ENCODE data around the gene PYM1. TPM values are rescaled to one million over a fixed set of nuclear protein-coding genes. Genes with fewer than 3 reads are reported as not detected.

The PYM1 gene
- total RNA-seq, 1 experiment from 2014 or later: 94.2 TPM

- H3K36me3 ChIP-seq (replicated peaks; ENCODE audit: control insufficient read depth, insufficient read depth, low read length): no peaks in the 10 kb centered on the region
- H3K27me3 ChIP-seq (ENCODE audit: control insufficient read depth, insufficient read depth, low read length): no peaks in the 10 kb centered on the region
- no peak overlapping the region for H3K4me3 ChIP-seq (ENCODE audit: insufficient read depth, low read depth, low read length)
- DNase-seq: no peak
Measured at GRCh38 chr12:55861871-55862270, 65.8 kb downstream of the PYM1 start.

DNA sequence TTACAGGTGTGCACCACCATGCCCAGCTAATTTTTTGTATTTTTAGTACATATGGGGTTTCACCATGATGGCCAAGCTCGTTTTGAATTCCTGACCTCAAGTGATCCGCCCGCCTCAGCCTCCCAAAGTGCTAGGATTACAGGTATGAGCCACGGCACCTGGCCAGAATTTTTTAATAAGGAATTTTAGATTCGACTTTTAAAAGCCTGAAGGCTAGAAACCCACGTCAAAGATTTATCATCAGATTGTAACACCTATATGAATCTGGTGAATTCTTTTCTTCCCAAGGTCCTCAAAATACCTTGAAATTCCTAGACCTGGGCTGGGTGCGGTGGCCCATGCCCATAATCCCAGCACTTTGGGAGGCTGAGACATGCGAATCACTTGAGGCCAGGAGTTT, 66.3 kb downstream of the PYM1 start:
- Histone ChIP-seq H3K4me3 (ENCODE audit: insufficient read depth, low read depth, low read length) (no peak overlapping the region), H3K27me3 (ENCODE audit: control insufficient read depth, insufficient read depth, low read length) (no peaks in the 10 kb centered on the region), H3K36me3 (replicated peaks; ENCODE audit: control insufficient read depth, insufficient read depth, low read length) (no peaks in the 10 kb centered on the region)
- no peak for DNase-seq

- Histone ChIP-seq H3K27me3 (ENCODE audit: control insufficient read depth, insufficient read depth, low read length) (no peaks in the 10 kb centered on the region), H3K36me3 (replicated peaks; ENCODE audit: control insufficient read depth, insufficient read depth, low read length) (no peaks in the 10 kb centered on the region), H3K4me3 (ENCODE audit: insufficient read depth, low read depth, low read length) (no peak overlapping the region)
- no peak for DNase-seq
Measured at GRCh38 chr12:55852740-55853139, 75.0 kb downstream of the PYM1 start.

Other genes starting within 250 kb of the PYM1 start
- gene ITGA7, start 220.0 kb downstream of the PYM1 start, total RNA-seq (2014; rRNA removed; shearing (Covaris generic)): 38.0 and 46.1 TPM in 2 replicates
- 59.6 and 76.9 TPM in 2 replicates for gene BLOC1S1, start 211.8 kb downstream of the PYM1 start, total RNA-seq (2014; rRNA removed; shearing (Covaris generic))
- 2.1 and 4.2 TPM in 2 replicates for gene RDH5, start 207.5 kb downstream of the PYM1 start, total RNA-seq (2014; rRNA removed; shearing (Covaris generic))
- 314 and 321 TPM in 2 replicates for gene CD63, start 198.9 kb downstream of the PYM1 start, total RNA-seq (2014; rRNA removed; shearing (Covaris generic))
- gene GDF11, start 184.8 kb downstream of the PYM1 start, total RNA-seq (2014; rRNA removed; shearing (Covaris generic)): 11.1 and 13.7 TPM in 2 replicates
- gene SARNP, start 110.2 kb downstream of the PYM1 start, total RNA-seq (2014; rRNA removed; shearing (Covaris generic)): 99.1 and 119 TPM in 2 replicates
- gene ORMDL2, start 109.9 kb downstream of the PYM1 start, total RNA-seq (2014; rRNA removed; shearing (Covaris generic)): 10.6 and 18.3 TPM in 2 replicates
- 30.1 and 35.1 TPM in 2 replicates for gene DNAJC14, start 98.3 kb downstream of the PYM1 start, total RNA-seq (2014; rRNA removed; shearing (Covaris generic))
- 1.1 and 1.4 TPM in 2 replicates for gene MMP19, start 85.0 kb downstream of the PYM1 start, total RNA-seq (2014; rRNA removed; shearing (Covaris generic))
- 7.9 and 10.9 TPM in 2 replicates for gene DGKA, start 3.3 kb upstream of the PYM1 start, total RNA-seq (2014; rRNA removed; shearing (Covaris generic))
- 28.4 and 38.1 TPM in 2 replicates for gene PMEL, start 38.1 kb upstream of the PYM1 start, total RNA-seq (2014; rRNA removed; shearing (Covaris generic))
- gene CDK2, start 38.9 kb upstream of the PYM1 start, total RNA-seq (2014; rRNA removed; shearing (Covaris generic)): 63.3 and 68.0 TPM in 2 replicates
- 52.1 and 52.4 TPM in 2 replicates for gene RAB5B, start 46.2 kb upstream of the PYM1 start, total RNA-seq (2014; rRNA removed; shearing (Covaris generic))
- 24.0 and 27.2 TPM in 2 replicates for gene SUOX, start 69.4 kb upstream of the PYM1 start, total RNA-seq (2014; rRNA removed; shearing (Covaris generic))
- 1.5 and 3.7 TPM in 2 replicates for gene IKZF4, start 93.1 kb upstream of the PYM1 start, total RNA-seq (2014; rRNA removed; shearing (Covaris generic))
- 830 and 1,197 TPM in 2 replicates for gene RPS26, start 114.0 kb upstream of the PYM1 start, total RNA-seq (2014; rRNA removed; shearing (Covaris generic))
- gene ERBB3, start 152.3 kb upstream of the PYM1 start, total RNA-seq (2014; rRNA removed; shearing (Covaris generic)): 32.4 and 39.8 TPM in 2 replicates
- 273 and 282 TPM in 2 replicates for gene PA2G4, start 176.7 kb upstream of the PYM1 start, total RNA-seq (2014; rRNA removed; shearing (Covaris generic))
- 3,839 and 4,060 TPM in 2 replicates for gene RPL41, start 188.7 kb upstream of the PYM1 start, total RNA-seq (2014; rRNA removed; shearing (Covaris generic))
- 8.2 and 11.3 TPM in 2 replicates for gene ZC3H10, start 190.4 kb upstream of the PYM1 start, total RNA-seq (2014; rRNA removed; shearing (Covaris generic))
- gene ESYT1, start 200.4 kb upstream of the PYM1 start, total RNA-seq (2014; rRNA removed; shearing (Covaris generic)): 120 and 127 TPM in 2 replicates
- gene MYL6B, start 224.7 kb upstream of the PYM1 start, total RNA-seq (2014; rRNA removed; shearing (Covaris generic)): 118 and 129 TPM in 2 replicates
- 941 and 1,248 TPM in 2 replicates for gene MYL6, start 230.5 kb upstream of the PYM1 start, total RNA-seq (2014; rRNA removed; shearing (Covaris generic))

Measured in H7 (cell line).